ENCODE data around the gene IARS2.
"Not testable (repeated sequence)": the region's sequence is repeated elsewhere in the genome, so short reads cannot be mapped to it uniquely, and the experiment has no call there.

GRCh38 chr1:220110473-220110872 is 16.5 kb downstream of the IARS2 start:
- not testable (repeated sequence) for TF ChIP-seq EZH2phosphoT487 (IDR thresholded peaks at IDR 0.05; ENCODE audit: low read depth)
- TF ChIP-seq, protein P1, sequence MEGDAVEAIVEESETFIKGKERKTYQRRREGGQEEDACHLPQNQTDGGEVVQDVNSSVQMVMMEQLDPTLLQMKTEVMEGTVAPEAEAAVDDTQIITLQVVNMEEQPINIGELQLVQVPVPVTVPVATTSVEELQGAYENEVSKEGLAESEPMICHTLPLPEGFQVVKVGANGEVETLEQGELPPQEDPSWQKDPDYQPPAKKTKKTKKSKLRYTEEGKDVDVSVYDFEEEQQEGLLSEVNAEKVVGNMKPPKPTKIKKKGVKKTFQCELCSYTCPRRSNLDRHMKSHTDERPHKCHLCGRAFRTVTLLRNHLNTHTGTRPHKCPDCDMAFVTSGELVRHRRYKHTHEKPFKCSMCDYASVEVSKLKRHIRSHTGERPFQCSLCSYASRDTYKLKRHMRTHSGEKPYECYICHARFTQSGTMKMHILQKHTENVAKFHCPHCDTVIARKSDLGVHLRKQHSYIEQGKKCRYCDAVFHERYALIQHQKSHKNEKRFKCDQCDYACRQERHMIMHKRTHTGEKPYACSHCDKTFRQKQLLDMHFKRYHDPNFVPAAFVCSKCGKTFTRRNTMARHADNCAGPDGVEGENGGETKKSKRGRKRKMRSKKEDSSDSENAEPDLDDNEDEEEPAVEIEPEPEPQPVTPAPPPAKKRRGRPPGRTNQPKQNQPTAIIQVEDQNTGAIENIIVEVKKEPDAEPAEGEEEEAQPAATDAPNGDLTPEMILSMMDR (IDR thresholded peaks at IDR 0.05; ENCODE audit: low read depth, low read length): not testable (repeated sequence)
